OCI-LY3 (cell line): ENCODE measurements around the gene CCL4L2.
"Not testable (repeated sequence)": the region's sequence is repeated elsewhere in the genome, so short reads cannot be mapped to it uniquely, and the experiment has no call there.

ENCODE experiments used
- CTCF ChIP-seq: fragments of 200-600, 300-600 bp; sonication (generic); IDR thresholded peaks from 2 replicates; pipeline ENCODE4 v1.5.1; 2014; ENCODE audit warnings: antibody characterized with exemption, low read length, low read depth
- EZH2phosphoT487 ChIP-seq: fragments of 200-600 bp; shearing (Covaris generic); IDR thresholded peaks from 2 replicates; pipeline ENCODE4 v1.6.1; 2018; ENCODE audit warnings: antibody characterized with exemption, mixed run types, low read depth

DNA sequence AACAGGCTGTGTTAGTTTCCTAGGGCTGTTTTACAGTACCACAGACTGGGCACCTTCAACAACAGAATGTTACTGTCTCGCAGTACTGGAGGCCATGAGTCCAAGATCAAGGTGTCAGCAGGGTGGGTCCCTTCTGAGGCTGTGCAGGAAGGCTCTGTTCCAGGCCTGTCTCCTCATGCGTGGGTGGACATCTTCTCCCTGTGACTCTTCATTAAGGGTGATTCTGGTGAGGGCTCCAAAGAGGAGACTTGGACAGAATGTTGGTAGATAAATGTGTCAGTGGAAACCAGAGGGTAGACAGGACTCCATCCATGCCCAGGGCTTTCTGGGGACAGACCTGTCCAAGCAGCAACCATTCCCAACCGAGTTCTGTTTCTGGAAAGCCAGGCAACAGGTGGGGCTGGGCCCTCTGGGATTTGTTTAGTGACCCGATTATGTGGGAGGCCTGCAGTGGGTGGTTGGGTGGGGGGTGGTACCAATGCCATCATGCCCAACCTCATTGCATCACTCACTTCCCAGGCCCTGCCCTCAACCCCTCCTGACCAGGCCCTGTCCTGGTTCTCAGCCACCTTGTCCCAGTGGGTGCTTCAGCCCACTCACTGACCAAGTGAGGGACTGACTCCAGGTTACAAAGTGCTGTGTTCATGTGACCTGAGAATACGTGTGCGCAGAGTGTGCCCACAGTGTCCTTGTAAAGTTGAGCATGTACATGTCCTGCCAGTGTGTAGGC, 29.3 kb upstream of the CCL4L2 start:
- TF ChIP-seq CTCF, EZH2phosphoT487: not testable (repeated sequence)
